Neural progenitor cell (in vitro differentiated cells): Measurements from ENCODE around the gene RBM42. TPM values are rescaled to one million over a fixed set of nuclear protein-coding genes. Genes with fewer than 3 reads are reported as not detected.
A peak's percentile ranks its signal among the peaks of the same experiment; 100 is the strongest.

Experiments
- DNase-seq: peaks from one replicate; pipeline ENCODE4 v3.0.0-alpha.2; 2016; ENCODE audit warnings: low spot score
- H2AFZ ChIP-seq: fragments of 200-600 bp; sonication (generic); replicated peaks from 2 replicates; pipeline ENCODE4 v1.6.1; 2016; ENCODE audit warnings: antibody characterized with exemption
- H3F3A ChIP-seq: fragments of 200-600 bp; sonication (generic); 2 replicates; pipeline ENCODE4 v1.6.1; 2016; ENCODE audit warnings: antibody characterized with exemption, low read depth
- H3K27ac ChIP-seq: fragments of 200-600 bp; sonication (generic); 2 replicates; pipeline ENCODE4 v1.5.1; 2016; ENCODE audit warnings: mild to moderate bottlenecking
- H3K27me3 ChIP-seq: fragments of 200-600 bp; sonication (generic); 2 replicates; pipeline ENCODE4 v1.6.1; 2016; ENCODE audit warnings: mild to moderate bottlenecking, moderate library complexity
- H3K36me3 ChIP-seq: fragments of 200-600 bp; sonication (generic); 2 replicates; pipeline ENCODE4 v1.5.1; 2016
- H3K4me1 ChIP-seq: fragments of 200-600 bp; sonication (generic); 2 replicates; pipeline ENCODE4 v1.6.1; 2016; ENCODE audit warnings: mixed run types
- H3K4me2 ChIP-seq: fragments of 200-600 bp; sonication (generic); 2 replicates; pipeline ENCODE4 v1.6.1; 2016
- H3K4me3 ChIP-seq: fragments of 200-600 bp; sonication (generic); 2 replicates; pipeline ENCODE4 v1.5.1; 2016
- H3K79me2 ChIP-seq: fragments of 200-600 bp; sonication (generic); 2 replicates; pipeline ENCODE4 v1.6.1; 2016; ENCODE audit warnings: low read depth
- H3K9ac ChIP-seq: fragments of 200-600 bp; sonication (generic); 2 replicates; pipeline ENCODE4 v1.6.1; 2016
- H3K9me3 ChIP-seq: fragments of 200-600 bp; sonication (generic); 2 replicates; pipeline ENCODE4 v1.5.1; 2016; ENCODE audit warnings: low read depth
- H4K20me1 ChIP-seq: fragments of 200-600 bp; sonication (generic); 2 replicates; pipeline ENCODE4 v1.6.1; 2016; ENCODE audit warnings: low read depth
- H3K27ac Mint-ChIP-seq: 3 replicates; pipeline ENCODE4 v1.8.0; 2021; ENCODE audit warnings: mixed read lengths
- H3K27me3 Mint-ChIP-seq: 2 replicates; pipeline ENCODE4 v1.8.0; 2022; ENCODE audit warnings: low read depth, mild to moderate bottlenecking, inconsistent platforms, moderate library complexity, mixed read lengths; ENCODE audit not compliant: insufficient read depth
- H3K36me3 Mint-ChIP-seq: 3 replicates; pipeline ENCODE4 v1.8.0; 2021; ENCODE audit warnings: mixed read lengths
- H3K4me1 Mint-ChIP-seq: 3 replicates; pipeline ENCODE4 v1.8.0; 2021; ENCODE audit warnings: mixed read lengths
- H3K4me3 Mint-ChIP-seq: 3 replicates; pipeline ENCODE4 v1.8.0; 2021; ENCODE audit warnings: mild to moderate bottlenecking, moderate library complexity, mixed read lengths
- H3K9me3 Mint-ChIP-seq: 3 replicates; pipeline ENCODE4 v1.8.0; 2020; ENCODE audit warnings: mixed read lengths
- EZH2 ChIP-seq: fragments of 200-600 bp; sonication (generic); IDR thresholded peaks from 2 replicates; pipeline ENCODE4 v1.6.1; 2017; ENCODE audit warnings: antibody characterized with exemption, mild to moderate bottlenecking, moderate library complexity
- EZH2phosphoT487 ChIP-seq: fragments of 200-600 bp; sonication (generic); IDR thresholded peaks from 2 replicates; pipeline ENCODE4 v1.6.1; 2017; ENCODE audit warnings: antibody characterized with exemption
- total RNA-seq: library from RNA; depleted of rRNA; stranded (reverse); fragments of >200 nt; gene quantifications from 2 replicates; pipeline ENCODE4 v1.2.3, GENCODE V29; 2015; ENCODE audit warnings: low replicate concordance
- TF ChIP-seq, protein P1 (sequence below): fragments of 200-600 bp; sonication (generic); IDR thresholded peaks from 2 replicates; pipeline ENCODE4 v1.5.1; 2017; ENCODE audit warnings: antibody characterized with exemption, mild to moderate bottlenecking

Gene RBM42
- total RNA-seq, 1 donor from 2014 or later, result 20.1 TPM

GRCh38 chr19:35612559-35613321, 16.1 kb upstream of the RBM42 start, which contains the start of gene HAUS5:
Gene HAUS5, plus strand, starts transcription at chr19:35612735. Its CDS starts 60 bp downstream, at chr19:35612795.
- H3K27me3 ChIP-seq, result peaks cover 6% of the 10 kb centered on the region
- peak within 1 kb of the TSS; percentile 97 for H2AFZ ChIP-seq

GRCh38 chr19:35613574-35613973, 15.3 kb upstream of the RBM42 start:
- H3K9ac ChIP-seq, result no peak overlapping the region
- no peaks in the 10 kb centered on the region for H3K36me3 ChIP-seq
- no peaks in the 10 kb centered on the region for H3K9me3 ChIP-seq
- Mint-ChIP-seq H3K27ac (no peak overlapping the region), H3K4me3 (peak overlapping the region; percentile 92), H3K27me3 (peaks cover 15% of the 10 kb centered on the region), H3K9me3 (peaks cover 2% of the 10 kb centered on the region), H3K4me1 (no peaks in the 10 kb centered on the region), H3K36me3 (peaks cover 2% of the 10 kb centered on the region)
- DNase-seq, result no peak
- no peak overlapping the region for H3K27ac ChIP-seq
- no peak overlapping the region for H2AFZ ChIP-seq
- TF ChIP-seq EZH2 (no peak), EZH2phosphoT487 (no peak)
- TF ChIP-seq, protein P1, sequence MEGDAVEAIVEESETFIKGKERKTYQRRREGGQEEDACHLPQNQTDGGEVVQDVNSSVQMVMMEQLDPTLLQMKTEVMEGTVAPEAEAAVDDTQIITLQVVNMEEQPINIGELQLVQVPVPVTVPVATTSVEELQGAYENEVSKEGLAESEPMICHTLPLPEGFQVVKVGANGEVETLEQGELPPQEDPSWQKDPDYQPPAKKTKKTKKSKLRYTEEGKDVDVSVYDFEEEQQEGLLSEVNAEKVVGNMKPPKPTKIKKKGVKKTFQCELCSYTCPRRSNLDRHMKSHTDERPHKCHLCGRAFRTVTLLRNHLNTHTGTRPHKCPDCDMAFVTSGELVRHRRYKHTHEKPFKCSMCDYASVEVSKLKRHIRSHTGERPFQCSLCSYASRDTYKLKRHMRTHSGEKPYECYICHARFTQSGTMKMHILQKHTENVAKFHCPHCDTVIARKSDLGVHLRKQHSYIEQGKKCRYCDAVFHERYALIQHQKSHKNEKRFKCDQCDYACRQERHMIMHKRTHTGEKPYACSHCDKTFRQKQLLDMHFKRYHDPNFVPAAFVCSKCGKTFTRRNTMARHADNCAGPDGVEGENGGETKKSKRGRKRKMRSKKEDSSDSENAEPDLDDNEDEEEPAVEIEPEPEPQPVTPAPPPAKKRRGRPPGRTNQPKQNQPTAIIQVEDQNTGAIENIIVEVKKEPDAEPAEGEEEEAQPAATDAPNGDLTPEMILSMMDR, result no peak
- peak overlapping the region; percentile 83 for H3K4me3 ChIP-seq
- peaks cover 6% of the 10 kb centered on the region for H3K27me3 ChIP-seq
- H3K4me1 ChIP-seq, result no peaks in the 10 kb centered on the region
- peaks cover 7% of the 10 kb centered on the region for H3K79me2 ChIP-seq
- no peaks in the 10 kb centered on the region for H4K20me1 ChIP-seq
- no peaks in the 10 kb centered on the region for H3F3A ChIP-seq
- H3K4me2 ChIP-seq, result peak overlapping the region; percentile 99

More at GRCh38 chr19:35612559-35613321, 16.1 kb upstream of the RBM42 start, which contains the start of gene HAUS5:
- Histone ChIP-seq H3K27ac (no peak within 1 kb of the TSS), H3K79me2 (peaks cover 7% of the 10 kb centered on the region), H4K20me1 (no peaks in the 10 kb centered on the region), H3F3A (no peaks in the 10 kb centered on the region), H3K4me3 (peak within 1 kb of the TSS; percentile 83), H3K9ac (peak within 1 kb of the TSS; percentile 84), H3K4me2 (peak within 1 kb of the TSS; percentile 99), H3K9me3 (no peaks in the 10 kb centered on the region), H3K4me1 (no peaks in the 10 kb centered on the region), H3K36me3 (no peaks in the 10 kb centered on the region)
- Mint-ChIP-seq H3K27ac (no peak within 1 kb of the TSS), H3K9me3 (peaks cover 7% of the 10 kb centered on the region), H3K36me3 (peaks cover 2% of the 10 kb centered on the region), H3K4me1 (no peaks in the 10 kb centered on the region), H3K4me3 (peak within 1 kb of the TSS; percentile 92), H3K27me3 (peaks cover 15% of the 10 kb centered on the region)
- TF ChIP-seq, protein P1, result peak; percentile 4
- TF ChIP-seq EZH2, result no peak
- DNase-seq, result peak; percentile 97

DNA sequence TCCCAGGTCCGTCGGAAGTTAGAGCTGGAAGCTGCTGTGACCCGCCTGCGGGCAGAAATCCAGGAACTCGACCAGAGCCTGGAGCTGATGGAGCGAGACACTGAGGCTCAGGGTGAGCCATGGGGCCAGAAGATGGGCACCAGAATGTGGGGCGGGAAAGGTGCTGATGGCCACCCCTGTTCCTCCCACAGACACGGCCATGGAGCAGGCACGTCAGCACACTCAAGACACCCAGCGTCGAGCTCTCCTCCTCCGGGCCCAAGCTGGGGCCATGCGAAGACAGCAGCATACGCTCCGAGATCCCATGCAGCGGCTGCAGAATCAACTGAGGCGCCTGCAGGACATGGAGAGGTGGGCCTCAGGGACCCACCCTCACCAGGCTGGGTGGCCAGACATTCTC, 13.8 kb upstream of the RBM42 start:
- H3K27me3 ChIP-seq, result peaks cover 6% of the 10 kb centered on the region
- no peaks in the 10 kb centered on the region for H3K9me3 ChIP-seq
- Mint-ChIP-seq H3K36me3 (peaks cover 2% of the 10 kb centered on the region), H3K4me1 (no peaks in the 10 kb centered on the region), H3K27me3 (peaks cover 11% of the 10 kb centered on the region), H3K27ac (no peak overlapping the region), H3K4me3 (no peak overlapping the region), H3K9me3 (no peaks in the 10 kb centered on the region)
- TF ChIP-seq EZH2phosphoT487 (no peak), EZH2 (no peak)
- TF ChIP-seq, protein P1, result no peak
- H3K4me2 ChIP-seq, result no peak overlapping the region
- no peak overlapping the region for H2AFZ ChIP-seq
- H3K36me3 ChIP-seq, result no peaks in the 10 kb centered on the region
- H4K20me1 ChIP-seq, result no peaks in the 10 kb centered on the region
- H3K4me1 ChIP-seq, result no peaks in the 10 kb centered on the region
- no peaks in the 10 kb centered on the region for H3F3A ChIP-seq
- no peak for DNase-seq
- H3K27ac ChIP-seq, result no peak overlapping the region
- no peak overlapping the region for H3K9ac ChIP-seq
- peaks cover 7% of the 10 kb centered on the region for H3K79me2 ChIP-seq
- H3K4me3 ChIP-seq, result no peak overlapping the region
